SH-SY5Y (cell line): ENCODE results near the gene EVX2.

Experiments used
- GATA2 ChIP-seq: IDR thresholded peaks from 2 replicates; pipeline ENCODE4 v1.6.1; 2011; ENCODE audit warnings: mild to moderate bottlenecking, low read depth, low read length
- GATA3 ChIP-seq: IDR thresholded peaks from 2 replicates; pipeline ENCODE4 v1.6.1; 2011; ENCODE audit warnings: low read depth, mild to moderate bottlenecking, low read length, moderate library complexity

GRCh38 chr2:176097820-176098365 is 14.1 kb upstream of the EVX2 start:
- TF ChIP-seq GATA2 (no peak), GATA3 (no peak)
